AG08395 (cell line): ENCODE measurements around the gene GMPPA.

Experiments used
- DNase-seq: peaks from one replicate; pipeline ENCODE4 v3.0.0; 2012; ENCODE audit warnings: mixed read lengths, low spot score

The GMPPA gene

DNA sequence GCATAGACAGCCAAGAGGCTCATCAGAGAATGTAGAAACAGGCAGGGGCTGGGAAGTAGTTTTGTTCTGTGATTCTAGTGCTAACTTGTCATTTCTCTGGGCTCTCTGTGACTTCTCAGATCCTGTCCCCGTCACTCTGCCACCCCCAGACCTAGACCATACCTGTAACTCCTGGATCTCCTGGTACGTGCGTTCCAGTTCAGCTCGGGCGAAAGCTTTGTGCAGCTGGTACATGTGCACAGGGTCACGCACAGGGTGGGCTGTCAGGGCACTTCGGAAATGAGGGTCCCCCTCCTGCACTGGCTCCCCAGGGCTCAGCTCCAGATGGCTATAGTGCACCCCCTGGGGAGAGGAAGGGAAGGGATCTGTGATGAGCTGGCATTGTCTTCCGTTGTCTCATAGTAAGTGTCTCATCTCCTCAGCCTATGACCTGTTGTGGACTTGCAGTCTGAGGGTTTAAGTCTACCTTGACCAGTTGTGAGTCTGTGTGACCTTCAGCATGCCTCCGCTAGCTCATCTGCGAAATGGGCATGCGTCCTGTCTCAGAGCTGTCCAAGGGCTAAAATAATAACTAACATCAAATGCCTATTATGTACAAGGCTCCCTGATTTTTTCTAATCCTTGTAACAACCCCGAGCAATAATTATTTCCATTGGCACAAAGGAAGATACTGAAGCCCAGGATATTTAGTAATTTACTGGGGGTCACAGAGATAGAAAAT is 42.3 kb downstream of the GMPPA start:
- DNase-seq = no peak

GRCh38 chr2:219541611-219542180 is 43.0 kb downstream of the GMPPA start:
- peak; percentile 40 for DNase-seq

- peak; percentile 46 for DNase-seq
Measured at GRCh38 chr2:219542931-219543595, 44.4 kb downstream of the GMPPA start.

DNA sequence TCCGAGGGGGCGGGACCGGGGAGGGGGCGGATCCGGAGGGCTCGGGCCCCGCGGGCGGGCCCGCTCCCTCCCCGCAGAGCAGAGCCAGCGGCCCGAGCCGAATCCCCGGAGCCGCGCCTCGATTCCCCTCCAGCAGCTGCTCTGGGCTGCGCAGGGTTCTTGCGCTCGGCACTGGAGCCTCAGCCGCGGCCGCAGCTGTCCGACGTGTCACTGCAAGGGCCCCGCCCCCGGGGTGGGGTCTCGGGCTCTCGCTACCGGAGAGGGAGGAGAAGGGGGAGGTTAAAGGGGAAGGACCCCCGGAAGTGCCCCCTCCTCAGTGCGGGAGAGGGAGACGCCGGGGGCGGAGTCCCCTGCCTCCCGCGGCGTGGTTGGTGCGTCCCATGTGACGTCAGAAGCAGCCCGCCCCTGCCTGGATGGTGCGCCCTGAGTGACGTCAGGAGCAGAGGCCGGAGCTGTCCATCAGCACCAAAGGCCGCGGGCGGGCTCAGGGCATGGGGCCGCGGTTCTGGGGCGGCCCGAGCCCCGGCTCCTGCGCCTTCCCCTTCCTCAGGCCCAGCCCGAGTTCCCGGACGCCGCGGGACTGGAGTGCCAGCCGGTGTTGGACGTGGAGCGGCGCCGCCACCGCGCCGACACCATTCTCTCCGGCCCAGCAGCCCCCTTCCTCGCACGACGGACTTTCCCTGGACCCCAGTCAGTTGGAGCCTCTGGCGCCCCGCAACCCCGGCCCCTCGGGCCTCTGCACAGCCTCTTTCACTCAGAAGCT is 45.1 kb downstream of the GMPPA start, which contains the start of the genes CHPF and TMEM198:
CHPF (minus strand) TSS at position 214 of the 763 bp plus-strand sequence. CDS start 271 bp downstream, outside the sequence.
TMEM198 (plus strand) TSS at position 433 of the 763 bp plus-strand sequence. CDS start 700 bp downstream, outside the sequence.
- peak; percentile 99 for DNase-seq

GRCh38 chr2:219544567-219544966 is 45.9 kb downstream of the GMPPA start:
- no peak for DNase-seq

GRCh38 chr2:219545295-219545942 is 46.7 kb downstream of the GMPPA start:
- no peak for DNase-seq

- no peak for DNase-seq
Measured at GRCh38 chr2:219545943-219546352, 47.3 kb downstream of the GMPPA start.

- no peak for DNase-seq
Measured at GRCh38 chr2:219547621-219548020, 48.9 kb downstream of the GMPPA start.

DNA sequence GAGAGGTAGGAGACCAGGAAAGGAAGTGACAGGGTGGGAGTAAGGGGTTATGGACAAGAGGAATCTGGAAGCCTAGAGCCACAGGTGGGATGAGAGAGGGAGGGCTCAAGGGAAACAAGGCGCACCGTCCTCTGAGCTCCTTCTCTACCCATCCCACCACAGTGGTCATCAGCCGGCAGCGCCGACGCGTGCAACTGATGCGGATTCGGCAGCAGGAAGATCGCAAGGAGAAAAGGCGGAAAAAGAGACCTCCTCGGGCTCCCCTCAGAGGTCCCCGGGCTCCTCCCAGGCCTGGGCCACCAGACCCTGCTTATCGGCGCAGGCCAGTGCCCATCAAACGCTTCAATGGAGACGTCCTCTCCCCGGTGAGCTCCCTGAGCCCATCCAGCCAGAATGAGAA is 50.3 kb downstream of the GMPPA start:
- no peak for DNase-seq

GRCh38 chr2:219549619-219550018 is 50.9 kb downstream of the GMPPA start:
- DNase-seq = no peak

DNA sequence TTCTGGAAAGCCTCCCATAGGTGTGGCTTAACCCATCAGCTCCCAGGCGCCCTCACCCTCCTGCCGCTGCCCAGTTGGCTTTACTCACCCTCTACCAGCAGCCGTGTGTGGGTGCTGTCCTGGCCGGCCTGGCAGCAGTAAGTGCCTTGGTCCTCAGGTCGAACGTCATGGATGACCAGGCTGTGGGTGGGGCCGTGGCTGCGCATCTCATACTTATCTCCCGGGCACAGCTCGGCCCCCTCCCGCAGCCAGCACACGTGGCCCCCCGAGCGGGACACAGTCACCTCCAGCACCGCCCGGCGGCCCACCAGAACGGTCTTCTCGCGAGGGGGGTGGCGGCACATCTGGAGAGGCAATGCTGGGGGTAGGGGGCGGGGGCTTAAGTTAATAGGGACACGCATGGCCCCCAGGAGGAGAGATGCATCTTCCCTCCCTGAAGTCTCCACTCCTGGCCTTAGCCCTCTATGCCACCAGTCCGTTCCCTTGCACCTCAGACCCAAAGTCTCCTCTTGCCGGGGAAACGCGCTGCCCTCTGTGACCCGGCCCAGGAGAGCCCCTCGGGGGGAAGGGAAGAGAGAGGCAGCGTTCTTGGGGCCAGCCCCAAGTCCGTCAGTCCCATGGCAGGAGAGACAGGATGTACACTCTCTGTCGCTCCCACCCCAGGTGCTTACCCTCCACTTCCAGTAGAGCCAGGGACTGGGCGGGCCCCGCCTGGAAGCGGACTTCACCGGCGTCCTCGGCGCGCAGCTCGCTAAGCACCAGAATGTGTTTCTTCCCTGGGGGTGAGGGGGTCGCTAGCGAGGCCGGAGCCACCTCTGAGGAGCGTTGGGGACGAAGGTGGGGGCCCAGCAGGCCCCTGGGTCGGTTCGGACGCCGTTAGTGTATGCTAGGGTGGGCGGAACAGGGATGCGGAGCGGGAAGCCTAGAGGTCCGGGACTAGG is 53.0 kb downstream of the GMPPA start:
- DNase-seq = peak; percentile 30

- peak; percentile 94 for DNase-seq
Measured at GRCh38 chr2:219552382-219553167, 53.9 kb downstream of the GMPPA start.

DNA sequence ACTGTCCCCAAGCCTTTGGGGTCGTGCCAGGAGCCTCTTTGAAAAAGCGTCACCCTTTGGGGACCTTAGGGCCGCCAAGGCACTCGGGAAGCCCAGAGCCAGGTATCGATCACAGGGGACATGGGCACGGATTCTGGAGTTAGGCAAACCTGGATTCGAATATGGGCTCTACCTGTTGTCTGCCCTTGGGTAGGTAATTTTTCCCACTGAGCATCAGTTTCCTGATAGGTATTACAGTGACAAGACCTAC is 54.4 kb downstream of the GMPPA start:
- no peak for DNase-seq

DNA sequence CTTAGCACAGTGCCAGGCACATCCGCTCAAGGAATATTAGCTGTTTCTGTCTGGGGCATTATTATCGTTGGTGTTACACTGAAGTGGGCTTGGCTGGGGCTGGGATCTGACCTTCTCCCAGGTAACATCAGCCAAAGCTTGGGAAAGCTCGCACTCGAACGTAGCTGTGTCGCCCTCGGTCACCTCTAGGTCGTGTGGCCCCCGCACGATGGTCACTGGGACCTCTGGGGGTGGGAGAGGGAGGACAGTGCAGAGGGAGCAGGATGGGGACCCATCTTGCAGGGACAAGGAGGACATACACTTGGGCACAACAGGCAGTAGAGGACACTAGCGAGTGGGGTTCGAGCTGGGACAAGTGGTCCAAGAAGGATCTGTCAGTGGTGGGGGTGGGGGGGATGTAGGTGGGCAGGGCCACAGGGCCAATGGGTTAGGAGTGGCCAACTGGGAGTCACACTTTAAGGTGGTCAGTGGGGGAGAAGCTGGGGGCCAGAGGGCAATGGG is 54.8 kb downstream of the GMPPA start:
- DNase-seq = no peak

GRCh38 chr2:219554350-219554749 is 55.7 kb downstream of the GMPPA start:
- no peak for DNase-seq

GRCh38 chr2:219555956-219556355 is 57.3 kb downstream of the GMPPA start:
- DNase-seq = no peak

DNA sequence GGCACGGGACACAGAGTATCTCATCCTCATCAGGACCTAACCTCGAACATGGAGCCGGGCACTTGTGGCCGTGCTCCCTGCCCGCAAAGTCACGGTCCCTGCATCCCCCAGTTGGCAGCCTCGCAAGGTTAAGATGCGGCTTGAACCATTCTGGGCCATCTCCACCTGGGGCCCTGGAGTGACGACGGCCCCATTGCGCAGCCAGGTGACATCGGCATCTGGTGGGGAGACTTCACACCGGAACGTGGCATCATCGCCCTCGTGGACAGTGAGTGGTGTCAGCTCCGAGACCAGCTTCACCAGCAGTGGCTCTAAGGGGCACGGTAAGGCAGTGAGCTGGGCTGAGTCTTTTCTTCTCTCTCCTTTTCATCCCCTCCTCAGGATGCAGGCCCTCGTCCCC is 57.7 kb downstream of the GMPPA start:
- DNase-seq = no peak
